Keratinocyte (primary cell): Measurements from ENCODE around the gene B3GNT8.

Experiments used
- EZH2 ChIP-seq: IDR thresholded peaks from one replicate; pipeline ENCODE4 v1.6.1; 2012; ENCODE audit warnings: inconsistent platforms, mild to moderate bottlenecking, low read length, moderate library complexity
- TF ChIP-seq, protein P1 (sequence below), 3 experiments: IDR thresholded peaks in 1 of 3; conservative IDR thresholded peaks in 1 of 3; optimal IDR thresholded peaks in 1 of 3; 2 replicates in 2 of 3; 3 replicates in 1 of 3; pipeline versions ENCODE3 to v1.5.1; 2011; ENCODE audit warnings: low read length in 3 of 3, mild to moderate bottlenecking in 3 of 3, moderate library complexity in 2 of 3, control low read depth in 1 of 3, inconsistent platforms in 1 of 3; ENCODE audit not compliant: insufficient read depth in 2 of 3; ENCODE audit errors: extremely low read depth in 1 of 3

DNA sequence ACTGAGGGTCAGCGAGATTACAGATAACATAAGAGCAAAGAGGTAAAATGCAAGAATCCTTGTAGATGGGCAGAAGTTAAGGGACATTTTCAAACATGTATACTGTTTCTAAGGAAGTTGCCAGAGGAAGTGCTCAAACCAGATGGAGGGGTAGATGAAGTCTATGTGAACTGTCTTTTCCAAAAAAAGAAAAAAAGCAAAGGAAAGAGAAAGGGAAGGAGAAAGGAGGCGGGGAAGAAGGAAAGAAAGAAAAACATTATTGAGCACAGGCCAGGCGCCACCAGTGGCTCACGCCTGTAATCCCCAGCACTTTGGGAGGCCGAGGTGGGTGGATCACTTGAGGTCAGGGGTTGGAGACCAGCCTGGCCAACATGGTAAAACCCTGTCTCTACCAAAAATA, 7.3 kb upstream of the B3GNT8 start:
- TF ChIP-seq, protein P1, sequence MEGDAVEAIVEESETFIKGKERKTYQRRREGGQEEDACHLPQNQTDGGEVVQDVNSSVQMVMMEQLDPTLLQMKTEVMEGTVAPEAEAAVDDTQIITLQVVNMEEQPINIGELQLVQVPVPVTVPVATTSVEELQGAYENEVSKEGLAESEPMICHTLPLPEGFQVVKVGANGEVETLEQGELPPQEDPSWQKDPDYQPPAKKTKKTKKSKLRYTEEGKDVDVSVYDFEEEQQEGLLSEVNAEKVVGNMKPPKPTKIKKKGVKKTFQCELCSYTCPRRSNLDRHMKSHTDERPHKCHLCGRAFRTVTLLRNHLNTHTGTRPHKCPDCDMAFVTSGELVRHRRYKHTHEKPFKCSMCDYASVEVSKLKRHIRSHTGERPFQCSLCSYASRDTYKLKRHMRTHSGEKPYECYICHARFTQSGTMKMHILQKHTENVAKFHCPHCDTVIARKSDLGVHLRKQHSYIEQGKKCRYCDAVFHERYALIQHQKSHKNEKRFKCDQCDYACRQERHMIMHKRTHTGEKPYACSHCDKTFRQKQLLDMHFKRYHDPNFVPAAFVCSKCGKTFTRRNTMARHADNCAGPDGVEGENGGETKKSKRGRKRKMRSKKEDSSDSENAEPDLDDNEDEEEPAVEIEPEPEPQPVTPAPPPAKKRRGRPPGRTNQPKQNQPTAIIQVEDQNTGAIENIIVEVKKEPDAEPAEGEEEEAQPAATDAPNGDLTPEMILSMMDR (optimal IDR thresholded peaks at IDR 0.05 in 1 of 3, IDR thresholded peaks at IDR 0.05 in 1 of 3, conservative IDR thresholded peaks at IDR 0.05 in 1 of 3; ENCODE audit: extremely low read depth in 1 of 3, insufficient read depth in 2 of 3, low read length in 3 of 3) = no peak
- TF ChIP-seq EZH2 = no peak
